ENCODE measurements around the gene FAAH.

DNA sequence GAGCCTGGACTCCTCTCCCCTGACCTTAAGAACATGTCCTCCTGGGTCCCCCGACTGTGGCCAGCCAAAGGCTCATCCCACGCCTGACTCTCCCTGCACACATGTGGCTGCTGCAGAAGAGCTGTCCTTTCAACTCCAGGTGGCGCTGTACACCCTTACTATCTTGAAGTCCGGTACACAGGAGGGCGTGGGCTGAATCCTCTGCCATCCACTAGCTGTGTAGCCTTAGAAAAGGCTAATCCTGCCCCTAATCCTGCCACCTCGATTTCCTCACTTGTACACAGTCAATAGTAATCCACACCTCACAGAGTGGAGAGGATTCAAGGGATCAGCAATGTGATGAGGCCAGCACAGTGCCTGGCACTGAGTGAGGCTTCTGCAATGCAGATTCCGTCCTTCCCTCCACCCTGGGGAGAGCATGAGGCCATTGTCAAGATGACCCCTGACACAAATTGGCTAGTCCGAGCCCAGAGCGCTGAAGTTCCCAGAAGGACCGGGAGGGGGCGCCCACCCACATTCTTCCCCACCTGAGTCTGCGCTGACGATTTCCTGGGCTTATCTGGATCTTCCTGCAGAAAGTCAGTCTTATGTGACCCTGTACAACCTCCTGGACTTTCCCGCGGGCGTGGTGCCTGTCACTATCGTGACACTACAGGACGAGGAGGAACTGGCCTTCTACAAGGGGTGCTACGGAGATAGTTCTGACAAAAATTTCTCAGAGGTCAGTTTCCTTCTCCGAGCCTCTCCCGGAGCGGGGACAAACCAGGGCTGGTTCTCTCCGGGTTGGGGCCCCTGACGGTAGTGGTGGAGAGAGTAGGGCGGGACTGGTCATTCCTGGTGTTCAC, 48.4 kb downstream of the FAAH start:
- TF ChIP-seq, protein P1, sequence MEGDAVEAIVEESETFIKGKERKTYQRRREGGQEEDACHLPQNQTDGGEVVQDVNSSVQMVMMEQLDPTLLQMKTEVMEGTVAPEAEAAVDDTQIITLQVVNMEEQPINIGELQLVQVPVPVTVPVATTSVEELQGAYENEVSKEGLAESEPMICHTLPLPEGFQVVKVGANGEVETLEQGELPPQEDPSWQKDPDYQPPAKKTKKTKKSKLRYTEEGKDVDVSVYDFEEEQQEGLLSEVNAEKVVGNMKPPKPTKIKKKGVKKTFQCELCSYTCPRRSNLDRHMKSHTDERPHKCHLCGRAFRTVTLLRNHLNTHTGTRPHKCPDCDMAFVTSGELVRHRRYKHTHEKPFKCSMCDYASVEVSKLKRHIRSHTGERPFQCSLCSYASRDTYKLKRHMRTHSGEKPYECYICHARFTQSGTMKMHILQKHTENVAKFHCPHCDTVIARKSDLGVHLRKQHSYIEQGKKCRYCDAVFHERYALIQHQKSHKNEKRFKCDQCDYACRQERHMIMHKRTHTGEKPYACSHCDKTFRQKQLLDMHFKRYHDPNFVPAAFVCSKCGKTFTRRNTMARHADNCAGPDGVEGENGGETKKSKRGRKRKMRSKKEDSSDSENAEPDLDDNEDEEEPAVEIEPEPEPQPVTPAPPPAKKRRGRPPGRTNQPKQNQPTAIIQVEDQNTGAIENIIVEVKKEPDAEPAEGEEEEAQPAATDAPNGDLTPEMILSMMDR (IDR thresholded peaks at IDR 0.05): peak; percentile 64 to 86 (median 80)
- TF ChIP-seq POLR2A (IDR thresholded peaks at IDR 0.05): no peak

Data from esophagus squamous epithelium (tissue), 4 donors.